ENCODE results near the gene TRAPPC3.

The TRAPPC3 gene

DNA sequence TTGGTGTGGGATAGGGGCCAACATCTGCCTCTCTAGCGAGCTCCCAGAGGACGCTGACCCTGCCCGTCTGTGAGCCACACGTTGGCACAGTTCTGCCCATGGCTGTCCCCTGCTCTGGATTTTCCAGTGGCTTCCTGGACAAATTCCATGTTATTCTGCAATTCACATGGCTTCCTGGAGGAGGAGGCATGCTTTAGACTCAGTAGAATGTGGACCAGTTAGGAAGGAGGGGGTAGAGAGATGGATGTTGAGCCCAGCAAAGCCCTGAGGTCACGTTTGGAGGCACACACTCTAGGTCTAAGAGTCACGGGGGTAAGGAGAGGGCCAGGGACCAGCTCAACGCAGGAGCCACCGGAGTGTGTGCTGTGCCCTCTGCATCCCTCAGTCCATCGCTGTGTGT is 36.5 kb downstream of the TRAPPC3 start:
- Histone ChIP-seq H2AFZ (ENCODE audit: low read depth, low read length, severe bottlenecking) (no peak overlapping the region), H3K4me2 (ENCODE audit: low read depth, low read length, poor library complexity, severe bottlenecking) (no peak overlapping the region), H3K9me2 (replicated peaks; ENCODE audit: insufficient read depth, low read length) (no peaks in the 10 kb centered on the region), H3K79me2 (ENCODE audit: insufficient read depth, low read length) (no peaks in the 10 kb centered on the region), H3K27me3 (ENCODE audit: low read length) (no peaks in the 10 kb centered on the region), H4K20me1 (ENCODE audit: low read depth, low read length) (no peaks in the 10 kb centered on the region), H3K9ac (ENCODE audit: low read length) (no peak overlapping the region), H3K4me3 (ENCODE audit: insufficient read depth, low read length, poor library complexity, severe bottlenecking) (no peak overlapping the region), H3K9me3 (ENCODE audit: insufficient read depth, low read length) (no peaks in the 10 kb centered on the region), H3F3A (ENCODE audit: insufficient read depth) (no peaks in the 10 kb centered on the region), H3K27ac (ENCODE audit: low read depth, low read length) (no peak overlapping the region), H3K36me3 (ENCODE audit: low read length) (no peaks in the 10 kb centered on the region)
- TF ChIP-seq, protein P1, sequence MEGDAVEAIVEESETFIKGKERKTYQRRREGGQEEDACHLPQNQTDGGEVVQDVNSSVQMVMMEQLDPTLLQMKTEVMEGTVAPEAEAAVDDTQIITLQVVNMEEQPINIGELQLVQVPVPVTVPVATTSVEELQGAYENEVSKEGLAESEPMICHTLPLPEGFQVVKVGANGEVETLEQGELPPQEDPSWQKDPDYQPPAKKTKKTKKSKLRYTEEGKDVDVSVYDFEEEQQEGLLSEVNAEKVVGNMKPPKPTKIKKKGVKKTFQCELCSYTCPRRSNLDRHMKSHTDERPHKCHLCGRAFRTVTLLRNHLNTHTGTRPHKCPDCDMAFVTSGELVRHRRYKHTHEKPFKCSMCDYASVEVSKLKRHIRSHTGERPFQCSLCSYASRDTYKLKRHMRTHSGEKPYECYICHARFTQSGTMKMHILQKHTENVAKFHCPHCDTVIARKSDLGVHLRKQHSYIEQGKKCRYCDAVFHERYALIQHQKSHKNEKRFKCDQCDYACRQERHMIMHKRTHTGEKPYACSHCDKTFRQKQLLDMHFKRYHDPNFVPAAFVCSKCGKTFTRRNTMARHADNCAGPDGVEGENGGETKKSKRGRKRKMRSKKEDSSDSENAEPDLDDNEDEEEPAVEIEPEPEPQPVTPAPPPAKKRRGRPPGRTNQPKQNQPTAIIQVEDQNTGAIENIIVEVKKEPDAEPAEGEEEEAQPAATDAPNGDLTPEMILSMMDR (IDR thresholded peaks at IDR 0.05; ENCODE audit: insufficient read depth, low read length, poor library complexity, severe bottlenecking), result no peak
- no peak for TF ChIP-seq EZH2phosphoT487 (conservative IDR thresholded peaks at IDR 0.05; ENCODE audit: low read length)

GRCh38 chr1:36111151-36111550 is 38.1 kb downstream of the TRAPPC3 start:
- no peaks in the 10 kb centered on the region for H3K9me2 ChIP-seq (replicated peaks; ENCODE audit: insufficient read depth, low read length)
- H3K9me3 ChIP-seq (ENCODE audit: insufficient read depth, low read length), result no peaks in the 10 kb centered on the region
- H2AFZ ChIP-seq (ENCODE audit: low read depth, low read length, severe bottlenecking), result no peak overlapping the region
- no peak overlapping the region for H3K27ac ChIP-seq (ENCODE audit: low read depth, low read length)
- no peaks in the 10 kb centered on the region for H3K27me3 ChIP-seq (ENCODE audit: low read length)
- H3K4me2 ChIP-seq (ENCODE audit: low read depth, low read length, poor library complexity, severe bottlenecking), result no peak overlapping the region
- H3F3A ChIP-seq (ENCODE audit: insufficient read depth), result no peaks in the 10 kb centered on the region
- H3K79me2 ChIP-seq (ENCODE audit: insufficient read depth, low read length), result no peaks in the 10 kb centered on the region
- H4K20me1 ChIP-seq (ENCODE audit: low read depth, low read length), result no peaks in the 10 kb centered on the region
- H3K9ac ChIP-seq (ENCODE audit: low read length), result no peak overlapping the region
- no peaks in the 10 kb centered on the region for H3K36me3 ChIP-seq (ENCODE audit: low read length)
- TF ChIP-seq, protein P1 (IDR thresholded peaks at IDR 0.05; ENCODE audit: insufficient read depth, low read length, poor library complexity, severe bottlenecking), result no peak
- no peak overlapping the region for H3K4me3 ChIP-seq (ENCODE audit: insufficient read depth, low read length, poor library complexity, severe bottlenecking)

DNA sequence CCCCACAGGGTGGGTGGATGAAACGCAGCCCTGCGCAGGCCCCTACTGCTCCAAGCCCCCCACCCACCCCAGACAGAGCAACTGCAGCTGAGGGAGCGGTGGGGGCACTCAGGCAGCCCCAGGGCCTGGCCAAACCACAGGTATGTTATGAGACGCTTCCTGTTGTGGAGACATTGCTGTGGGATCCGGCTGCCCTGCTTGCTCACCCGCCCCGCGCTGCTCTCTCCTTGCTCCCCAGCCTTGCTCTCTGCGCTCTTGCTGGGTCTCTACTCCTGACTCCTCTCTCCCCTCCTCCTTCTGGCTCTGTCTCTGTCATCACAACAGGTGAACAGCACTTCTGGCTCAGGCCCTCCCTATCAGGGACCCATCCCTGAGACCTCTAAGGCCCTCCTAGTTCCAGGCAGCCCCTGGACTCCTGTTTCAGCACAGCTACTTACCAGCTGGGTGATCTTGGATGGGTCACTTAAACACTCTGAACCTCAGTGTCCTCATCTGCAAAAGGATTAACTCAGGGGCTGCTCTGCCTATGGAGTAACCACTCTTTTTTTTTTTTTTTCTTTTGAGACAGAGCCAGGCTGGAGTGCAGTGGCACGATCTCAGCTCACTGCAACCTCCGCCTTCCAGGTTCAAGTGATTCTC is 40.1 kb downstream of the TRAPPC3 start:
- H2AFZ ChIP-seq (ENCODE audit: low read depth, low read length, severe bottlenecking), result no peak overlapping the region
- no peak overlapping the region for H3K4me3 ChIP-seq (ENCODE audit: insufficient read depth, low read length, poor library complexity, severe bottlenecking)
- H3K27me3 ChIP-seq (ENCODE audit: low read length), result no peaks in the 10 kb centered on the region
- no peaks in the 10 kb centered on the region for H3K9me3 ChIP-seq (ENCODE audit: insufficient read depth, low read length)
- no peaks in the 10 kb centered on the region for H3K79me2 ChIP-seq (ENCODE audit: insufficient read depth, low read length)
- H4K20me1 ChIP-seq (ENCODE audit: low read depth, low read length), result no peaks in the 10 kb centered on the region
- no peaks in the 10 kb centered on the region for H3F3A ChIP-seq (ENCODE audit: insufficient read depth)
- no peaks in the 10 kb centered on the region for H3K36me3 ChIP-seq (ENCODE audit: low read length)
- H3K9ac ChIP-seq (ENCODE audit: low read length), result no peak overlapping the region
- no peak overlapping the region for H3K27ac ChIP-seq (ENCODE audit: low read depth, low read length)
- no peak for TF ChIP-seq EZH2phosphoT487 (conservative IDR thresholded peaks at IDR 0.05; ENCODE audit: low read length)
- TF ChIP-seq, protein P1 (IDR thresholded peaks at IDR 0.05; ENCODE audit: insufficient read depth, low read length, poor library complexity, severe bottlenecking), result no peak
- H3K4me2 ChIP-seq (ENCODE audit: low read depth, low read length, poor library complexity, severe bottlenecking), result no peak overlapping the region
- no peaks in the 10 kb centered on the region for H3K9me2 ChIP-seq (replicated peaks; ENCODE audit: insufficient read depth, low read length)

Data from SU-DHL-6 (cell line).